Thyroid gland (tissue), 4 donors: Measurements from ENCODE around the gene EID2B.

Experiments used
- POLR2A ChIP-seq, 2 donors: fragments of 450-650 bp; IDR thresholded peaks; one replicate each; pipeline ENCODE4 v1.6.1; 2017; ENCODE audit warnings: antibody characterized with exemption in 2 of 2, mild to moderate bottlenecking in 2 of 2, moderate library complexity in 1 of 2
- TF ChIP-seq, protein P1 (sequence below), 6 experiments: fragments of 200-600 bp in 3 of 6; fragments of 450-650 bp in 3 of 6; sonication (generic) in 3 of 6; IDR thresholded peaks; one replicate each; pipeline ENCODE4 v1.5.1; 2016 to 2019; ENCODE audit warnings: antibody characterized with exemption in 6 of 6, mild to moderate bottlenecking in 2 of 6, inconsistent platforms in 1 of 6, moderate library complexity in 1 of 6

DNA sequence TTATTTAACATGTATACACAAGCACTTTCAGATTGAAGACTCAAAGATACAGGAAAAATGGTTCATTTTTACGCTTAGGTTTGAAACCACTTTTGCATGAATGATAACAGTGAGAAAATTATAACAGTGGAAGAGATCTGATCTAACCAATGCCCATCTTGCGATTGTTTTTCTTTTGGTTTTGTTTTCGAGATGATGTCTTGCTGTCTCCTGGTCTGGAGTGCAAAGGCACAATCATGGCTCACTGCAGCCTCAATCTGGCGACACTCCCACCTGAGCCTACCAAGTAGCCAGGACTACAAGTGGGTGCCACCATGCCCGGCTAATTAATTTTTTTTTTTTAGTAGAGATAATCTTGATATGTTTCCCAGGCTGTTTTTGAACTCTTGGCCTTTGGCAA lies 17.5 kb upstream of the EID2B start:
- TF ChIP-seq, protein P1, sequence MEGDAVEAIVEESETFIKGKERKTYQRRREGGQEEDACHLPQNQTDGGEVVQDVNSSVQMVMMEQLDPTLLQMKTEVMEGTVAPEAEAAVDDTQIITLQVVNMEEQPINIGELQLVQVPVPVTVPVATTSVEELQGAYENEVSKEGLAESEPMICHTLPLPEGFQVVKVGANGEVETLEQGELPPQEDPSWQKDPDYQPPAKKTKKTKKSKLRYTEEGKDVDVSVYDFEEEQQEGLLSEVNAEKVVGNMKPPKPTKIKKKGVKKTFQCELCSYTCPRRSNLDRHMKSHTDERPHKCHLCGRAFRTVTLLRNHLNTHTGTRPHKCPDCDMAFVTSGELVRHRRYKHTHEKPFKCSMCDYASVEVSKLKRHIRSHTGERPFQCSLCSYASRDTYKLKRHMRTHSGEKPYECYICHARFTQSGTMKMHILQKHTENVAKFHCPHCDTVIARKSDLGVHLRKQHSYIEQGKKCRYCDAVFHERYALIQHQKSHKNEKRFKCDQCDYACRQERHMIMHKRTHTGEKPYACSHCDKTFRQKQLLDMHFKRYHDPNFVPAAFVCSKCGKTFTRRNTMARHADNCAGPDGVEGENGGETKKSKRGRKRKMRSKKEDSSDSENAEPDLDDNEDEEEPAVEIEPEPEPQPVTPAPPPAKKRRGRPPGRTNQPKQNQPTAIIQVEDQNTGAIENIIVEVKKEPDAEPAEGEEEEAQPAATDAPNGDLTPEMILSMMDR (IDR thresholded peaks at IDR 0.05) = no peak
- no peak for TF ChIP-seq POLR2A (IDR thresholded peaks at IDR 0.05)
